ENCODE results near the gene MRPL48. TPM values are rescaled to one million over a fixed set of nuclear protein-coding genes. Genes with fewer than 3 reads are reported as not detected.

The MRPL48 gene
- total and polyA plus RNA-seq, 2 of the 8 experiments (the other 6 are each of a cell fraction or from before 2014, with no cell fraction given): 34.9 to 59.9 TPM

DNA sequence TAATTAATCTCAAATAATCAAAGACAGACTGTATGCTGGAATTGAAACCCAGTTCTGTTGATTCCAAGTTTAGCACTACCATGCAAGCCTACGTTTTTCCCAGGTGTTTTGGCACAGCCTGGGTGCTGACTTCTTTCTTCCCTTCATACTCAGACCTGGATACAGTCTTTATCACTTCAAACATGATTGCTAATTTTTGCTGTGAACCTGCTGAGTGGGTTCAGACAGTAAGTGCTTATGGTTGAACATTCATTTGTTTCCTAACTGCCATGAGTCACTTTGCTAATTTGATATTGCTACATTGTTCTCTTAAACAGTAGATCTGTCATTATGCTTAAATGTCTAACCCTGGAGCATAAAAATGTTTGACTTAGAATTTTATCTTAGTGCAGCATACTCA is 101.3 kb downstream of the MRPL48 start:
- Histone ChIP-seq H3K27ac (ENCODE audit: low read depth, low read length) (no peak overlapping the region), H3K36me3 (ENCODE audit: control insufficient read depth in 2 of 4, insufficient read depth in 4 of 4, low read length in 3 of 4) (peaks cover 0 to 22% (median 0%) of the 10 kb centered on the region in 4 experiments; a peak in 2 of 8 replicates), H3K18ac (ENCODE audit: extremely low read depth, low read length) (no peak overlapping the region), H3K9me3 (ENCODE audit: insufficient read depth in 2 of 2, low read depth in 1 of 2, low read length in 1 of 2) (no peaks in the 10 kb centered on the region), H2AFZ (ENCODE audit: low read length) (no peak overlapping the region), H2BK12ac (ENCODE audit: low read depth, low read length) (no peak overlapping the region), H3K79me2 (ENCODE audit: control insufficient read depth in 1 of 2, insufficient read depth in 2 of 2, low read length in 2 of 2) (no peaks in the 10 kb centered on the region), H3K14ac (ENCODE audit: insufficient read length) (no peak overlapping the region), H2BK5ac (ENCODE audit: low read depth, low read length) (no peak overlapping the region), H3K23me2 (ENCODE audit: low read depth, low read length) (no peaks in the 10 kb centered on the region), H3K27me3 (replicated peaks in 1 of 4; ENCODE audit: control insufficient read depth in 3 of 4, extremely low read depth in 1 of 4, insufficient read depth in 3 of 4, low read length in 3 of 4) (no peaks in the 10 kb centered on the region), H3K23ac (ENCODE audit: insufficient read length) (no peak overlapping the region), H4K91ac (replicated peaks; ENCODE audit: insufficient read length, low read length) (no peak overlapping the region), H4K20me1 (replicated peaks in 1 of 2; ENCODE audit: control insufficient read depth in 1 of 2, insufficient read depth in 2 of 2, low read length in 2 of 2) (no peaks in the 10 kb centered on the region), H4K5ac (ENCODE audit: insufficient read length, low read depth, low read length) (no peak overlapping the region), H3K4me3 (ENCODE audit: extremely low read depth in 1 of 4, insufficient read depth in 2 of 4, low read depth in 3 of 4, low read length in 4 of 4) (no peak overlapping the region), H3K56ac (replicated peaks; ENCODE audit: insufficient read length, low read depth, low read length) (no peak overlapping the region), H2BK20ac (ENCODE audit: low read length) (no peak overlapping the region), H2BK15ac (ENCODE audit: low read length) (no peak overlapping the region), H3K4ac (replicated peaks; ENCODE audit: insufficient read length, low read depth, low read length) (no peak overlapping the region), H2AK5ac (ENCODE audit: low read depth, low read length) (no peak overlapping the region), H3K79me1 (ENCODE audit: low read depth, low read length) (no peaks in the 10 kb centered on the region), H4K8ac (ENCODE audit: extremely low read depth, insufficient read depth, low read length) (no peak overlapping the region), H3K4me1 (replicated peaks in 1 of 4; ENCODE audit: control insufficient read depth in 3 of 4, insufficient read depth in 4 of 4, low read length in 3 of 4) (no peaks in the 10 kb centered on the region), H2BK120ac (replicated peaks; ENCODE audit: low read depth, low read length) (no peak overlapping the region), H3K9ac (replicated peaks in 1 of 4; ENCODE audit: extremely low read depth in 1 of 4, low read depth in 3 of 4, low read length in 3 of 4) (no peak overlapping the region), H3K4me2 (ENCODE audit: insufficient read depth in 1 of 2, low read depth in 2 of 2, low read length in 2 of 2) (no peak overlapping the region)
- DNase-seq (ENCODE audit: low read depth in 1 of 2, low spot score in 2 of 2): no peak
- POLR2A ChIA-PET (ENCODE audit: partially characterized antibody): interaction anchor here (1.1 kb wide), 1 partner anchor 20 kb away, joined by 4 read pairs; no protein-coding TSS in a partner anchor
- 63% methylated on average over 1 of the region's 1 CpG; no CpG with 5 or more reads in 1 of the 2 experiments for WGBS, 2 experiments (ENCODE audit: extremely low coverage in 1 of 2, insufficient coverage in 1 of 2, insufficient read length in 1 of 2, insufficient replicate concordance in 2 of 2, low coverage in 1 of 2, low lambda C conversion rate in 2 of 2, missing lambda C conversion rate in 1 of 2)
- CTCF ChIA-PET (ENCODE audit: partially characterized antibody): interaction anchor here (1.4 kb wide), 1 partner anchor 18 kb away, joined by 4 read pairs; no protein-coding TSS in a partner anchor
- no peak for FAIRE-seq
- TF ChIP-seq RXRA (IDR thresholded peaks at IDR 0.05; ENCODE audit: insufficient read depth, low read depth, low read length): no peak
- no peak for TF ChIP-seq SIRT6 (IDR thresholded peaks at IDR 0.05; ENCODE audit: low read length)
- no peak for TF ChIP-seq RAD21 (IDR thresholded peaks at IDR 0.05 in 1 of 2, conservative IDR thresholded peaks at IDR 0.05 in 1 of 2; ENCODE audit: low read depth in 2 of 2, low read length in 2 of 2)
- TF ChIP-seq CBX8 (IDR thresholded peaks at IDR 0.05; ENCODE audit: borderline replicate concordance, low read depth, low read length): no peak
- TF ChIP-seq BCL11A (IDR thresholded peaks at IDR 0.05; ENCODE audit: low read depth in 2 of 2, low read length in 2 of 2): no peak
- TF ChIP-seq FOSL1 (IDR thresholded peaks at IDR 0.05; ENCODE audit: insufficient read depth, low read depth, low read length): no peak
- TF ChIP-seq RBBP5 (IDR thresholded peaks at IDR 0.05; ENCODE audit: borderline replicate concordance, low read depth, low read length): no peak
- TF ChIP-seq BRCA1 (IDR thresholded peaks at IDR 0.05; ENCODE audit: low read depth, low read length): no peak
- TF ChIP-seq CTBP2 (IDR thresholded peaks at IDR 0.05; ENCODE audit: borderline replicate concordance, insufficient read depth, insufficient read length, low read length): no peak
- TF ChIP-seq YY1 (IDR thresholded peaks at IDR 0.05; ENCODE audit: low read depth, low read length): no peak
- no peak for TF ChIP-seq RNF2 (IDR thresholded peaks at IDR 0.05; ENCODE audit: borderline replicate concordance, low read depth, low read length, missing control alignments, poor library complexity, severe bottlenecking)
